Measurements from ENCODE around the gene ATP13A3. TPM values are rescaled to one million over a fixed set of nuclear protein-coding genes. Genes with fewer than 3 reads are reported as not detected.

The ATP13A3 gene
- total RNA-seq, 1 donor from 2014 or later = 79.2 TPM

GRCh38 chr3:194404365-194405140 is 82.2 kb downstream of the ATP13A3 start:
- Mint-ChIP-seq H3K4me1 (ENCODE audit: low read depth, unreplicated experiment) (peaks cover 15% of the 10 kb centered on the region), H3K27me3 (ENCODE audit: low read depth, unreplicated experiment) (no peaks in the 10 kb centered on the region), H3K36me3 (ENCODE audit: low read depth, unreplicated experiment) (peaks cover 4% of the 10 kb centered on the region), H3K4me3 (ENCODE audit: unreplicated experiment) (no peak overlapping the region), H3K9me3 (ENCODE audit: unreplicated experiment) (no peaks in the 10 kb centered on the region), H3K27ac (ENCODE audit: unreplicated experiment) (no peak overlapping the region)
- H3K9me3 ChIP-seq (ENCODE audit: insufficient read depth, low read depth, low read length) = no peaks in the 10 kb centered on the region
- H3K4me1 ChIP-seq (ENCODE audit: insufficient read depth, low read length) = peaks cover 7% of the 10 kb centered on the region
- H3K36me3 ChIP-seq (ENCODE audit: insufficient read depth, low read length) = peaks cover 16% of the 10 kb centered on the region
- H3K79me2 ChIP-seq (ENCODE audit: insufficient read depth, low read length) = no peaks in the 10 kb centered on the region
- peak; percentile 9 for DNase-seq (ENCODE audit: low read depth)
- no peaks in the 10 kb centered on the region for H3K27me3 ChIP-seq (ENCODE audit: insufficient read depth, low read length)
- TF ChIP-seq EZH2 (IDR thresholded peaks at IDR 0.05; ENCODE audit: insufficient read depth, low read length) (no peak), CTCF (IDR thresholded peaks at IDR 0.05; ENCODE audit: insufficient read depth, low read depth, low read length) (peak; percentile 73)
- no peak overlapping the region for H3K27ac ChIP-seq (ENCODE audit: low read depth, low read length)
- H4K20me1 ChIP-seq (ENCODE audit: insufficient read depth, low read length) = peaks cover 4% of the 10 kb centered on the region
- H3K4me2 ChIP-seq (ENCODE audit: low read length) = no peak overlapping the region
- H3K4me3 ChIP-seq (ENCODE audit: insufficient read depth, low read depth, low read length) = no peak overlapping the region
- H3K9ac ChIP-seq (ENCODE audit: low read length) = no peak overlapping the region
- no peak overlapping the region for H2AFZ ChIP-seq (ENCODE audit: low read depth, low read length)
- no peak for FAIRE-seq

- TF ChIP-seq CTCF (IDR thresholded peaks at IDR 0.05; ENCODE audit: insufficient read depth, low read depth, low read length) = no peak
- no peak for TF ChIP-seq EZH2 (IDR thresholded peaks at IDR 0.05; ENCODE audit: insufficient read depth, low read length)
- Histone ChIP-seq H3K4me2 (ENCODE audit: low read length) (no peak overlapping the region), H3K9ac (ENCODE audit: low read length) (no peak overlapping the region), H2AFZ (ENCODE audit: low read depth, low read length) (no peak overlapping the region), H3K9me3 (ENCODE audit: insufficient read depth, low read depth, low read length) (no peaks in the 10 kb centered on the region), H3K4me3 (ENCODE audit: insufficient read depth, low read depth, low read length) (no peak overlapping the region), H3K27me3 (ENCODE audit: insufficient read depth, low read length) (peaks cover 22% of the 10 kb centered on the region), H3K27ac (ENCODE audit: low read depth, low read length) (no peak overlapping the region), H3K36me3 (ENCODE audit: insufficient read depth, low read length) (peaks cover 10% of the 10 kb centered on the region), H4K20me1 (ENCODE audit: insufficient read depth, low read length) (peaks cover 4% of the 10 kb centered on the region), H3K4me1 (ENCODE audit: insufficient read depth, low read length) (peaks cover 12% of the 10 kb centered on the region), H3K79me2 (ENCODE audit: insufficient read depth, low read length) (no peaks in the 10 kb centered on the region)
- H3K4me1 Mint-ChIP-seq (ENCODE audit: low read depth, unreplicated experiment) = peaks cover 11% of the 10 kb centered on the region
- FAIRE-seq (no peak), DNase-seq (ENCODE audit: low read depth) (no peak)
- H3K27ac Mint-ChIP-seq (ENCODE audit: unreplicated experiment) = no peak overlapping the region
- peaks cover 3% of the 10 kb centered on the region for H3K9me3 Mint-ChIP-seq (ENCODE audit: unreplicated experiment)
- H3K36me3 Mint-ChIP-seq (ENCODE audit: low read depth, unreplicated experiment) = peaks cover 4% of the 10 kb centered on the region
- no peak overlapping the region for H3K4me3 Mint-ChIP-seq (ENCODE audit: unreplicated experiment)
- H3K27me3 Mint-ChIP-seq (ENCODE audit: low read depth, unreplicated experiment) = peaks cover 21% of the 10 kb centered on the region
Observed at GRCh38 chr3:194401868-194402329, 84.9 kb downstream of the ATP13A3 start.

GRCh38 chr3:194401346-194401745 is 85.5 kb downstream of the ATP13A3 start:
- TF ChIP-seq EZH2 (IDR thresholded peaks at IDR 0.05; ENCODE audit: insufficient read depth, low read length) = no peak
- TF ChIP-seq CTCF (IDR thresholded peaks at IDR 0.05; ENCODE audit: insufficient read depth, low read depth, low read length) = no peak
- Histone ChIP-seq H3K9ac (ENCODE audit: low read length) (no peak overlapping the region), H3K9me3 (ENCODE audit: insufficient read depth, low read depth, low read length) (no peaks in the 10 kb centered on the region), H3K4me3 (ENCODE audit: insufficient read depth, low read depth, low read length) (no peak overlapping the region), H3K4me1 (ENCODE audit: insufficient read depth, low read length) (peaks cover 12% of the 10 kb centered on the region), H3K36me3 (ENCODE audit: insufficient read depth, low read length) (peaks cover 10% of the 10 kb centered on the region), H3K27me3 (ENCODE audit: insufficient read depth, low read length) (peaks cover 28% of the 10 kb centered on the region), H2AFZ (ENCODE audit: low read depth, low read length) (no peak overlapping the region), H4K20me1 (ENCODE audit: insufficient read depth, low read length) (peaks cover 4% of the 10 kb centered on the region), H3K4me2 (ENCODE audit: low read length) (no peak overlapping the region), H3K79me2 (ENCODE audit: insufficient read depth, low read length) (no peaks in the 10 kb centered on the region), H3K27ac (ENCODE audit: low read depth, low read length) (no peak overlapping the region)
- no peak overlapping the region for H3K27ac Mint-ChIP-seq (ENCODE audit: unreplicated experiment)
- peaks cover 3% of the 10 kb centered on the region for H3K9me3 Mint-ChIP-seq (ENCODE audit: unreplicated experiment)
- FAIRE-seq = no peak
- peaks cover 11% of the 10 kb centered on the region for H3K4me1 Mint-ChIP-seq (ENCODE audit: low read depth, unreplicated experiment)
- peaks cover 4% of the 10 kb centered on the region for H3K36me3 Mint-ChIP-seq (ENCODE audit: low read depth, unreplicated experiment)
- H3K27me3 Mint-ChIP-seq (ENCODE audit: low read depth, unreplicated experiment) = peaks cover 21% of the 10 kb centered on the region
- no peak overlapping the region for H3K4me3 Mint-ChIP-seq (ENCODE audit: unreplicated experiment)
- no peak for DNase-seq (ENCODE audit: low read depth)
